ENCODE measurements around the gene C1orf159. TPM values are rescaled to one million over a fixed set of nuclear protein-coding genes. Genes with fewer than 3 reads are reported as not detected.
"Not testable (repeated sequence)": the region's sequence is repeated elsewhere in the genome, so short reads cannot be mapped to it uniquely, and the experiment has no call there.

C1orf159 gene
- total RNA-seq, 2 donors from 2014 or later, result 8.8 to 13.2 TPM

- 89 to 93% methylated on average over 19 to 29 of the region's 29 CpGs for WGBS, 2 donors
Observed at GRCh38 chr1:1110561-1110971, 5.3 kb downstream of the C1orf159 start.

GRCh38 chr1:1109743-1110142, 6.1 kb downstream of the C1orf159 start:
- intact Hi-C loops (cut with DNase I), result no loop called here
- WGBS, 2 donors, result 74 to 77% methylated on average over 13 to 14 of the region's 14 CpGs
- Histone ChIP-seq H3K36me3 (replicated peaks in 1 of 2; ENCODE audit: insufficient read depth in 1 of 2, low read depth in 2 of 2) (no peaks in the 10 kb centered on the region), H3K27ac (no peak overlapping the region), H3K27me3 (no peaks in the 10 kb centered on the region), H3K9me3 (no peaks in the 10 kb centered on the region), H3K4me3 (no peak overlapping the region), H3K4me1 (peaks cover under 1% of the 10 kb centered on the region)
- ATAC-seq, result no peak
- no peak for TF ChIP-seq CTCF (IDR thresholded peaks at IDR 0.05)
- no peak for TF ChIP-seq POLR2A (IDR thresholded peaks at IDR 0.05)
- DNase-seq, result no peak

More at GRCh38 chr1:1110561-1110971, 5.3 kb downstream of the C1orf159 start:
- Histone ChIP-seq H3K4me1 (peaks cover 6% of the 10 kb centered on the region), H3K36me3 (replicated peaks in 1 of 2; ENCODE audit: insufficient read depth in 1 of 2, low read depth in 2 of 2) (no peaks in the 10 kb centered on the region), H3K27ac (no peak overlapping the region), H3K27me3 (no peaks in the 10 kb centered on the region), H3K9me3 (no peaks in the 10 kb centered on the region), H3K4me3 (no peak overlapping the region)
- TF ChIP-seq POLR2A (IDR thresholded peaks at IDR 0.05), result no peak
- no peak for TF ChIP-seq CTCF (IDR thresholded peaks at IDR 0.05)
- intact Hi-C loops (cut with DNase I), result no loop called here
- DNase-seq (no peak), ATAC-seq (no peak)

- Histone ChIP-seq H3K9me3 (no peaks in the 10 kb centered on the region), H3K4me1 (no peaks in the 10 kb centered on the region), H3K36me3 (replicated peaks in 1 of 2; ENCODE audit: insufficient read depth in 1 of 2, low read depth in 2 of 2) (no peaks in the 10 kb centered on the region), H3K27ac (no peak overlapping the region), H3K4me3 (no peak overlapping the region), H3K27me3 (no peaks in the 10 kb centered on the region)
- DNase-seq (no peak), ATAC-seq (no peak)
- intact Hi-C loops (cut with DNase I), result no loop called here
- WGBS, 2 donors, result 98 to 100% methylated on average over 1 to 30 of the region's 31 CpGs
- TF ChIP-seq POLR2A (IDR thresholded peaks at IDR 0.05), result no peak
- no peak for TF ChIP-seq CTCF (IDR thresholded peaks at IDR 0.05)
Observed at GRCh38 chr1:1106510-1107221, 9.2 kb downstream of the C1orf159 start.

GRCh38 chr1:1104152-1104551, 11.7 kb downstream of the C1orf159 start:
- H3K27me3 ChIP-seq; H3K4me3 ChIP-seq; H3K36me3 ChIP-seq (replicated peaks in 1 of 2; ENCODE audit: insufficient read depth in 1 of 2, low read depth in 2 of 2); DNase-seq; H3K4me1 ChIP-seq; ATAC-seq; H3K9me3 ChIP-seq; intact Hi-C loops (cut with DNase I); H3K27ac ChIP-seq: not testable (repeated sequence)
- 73 to 79% methylated on average over 6 of the region's 6 CpGs for WGBS, 2 donors

- Histone ChIP-seq H3K4me1 (no peaks in the 10 kb centered on the region), H3K9me3 (no peaks in the 10 kb centered on the region), H3K27me3 (no peaks in the 10 kb centered on the region), H3K36me3 (replicated peaks in 1 of 2; ENCODE audit: insufficient read depth in 1 of 2, low read depth in 2 of 2) (no peaks in the 10 kb centered on the region), H3K27ac (no peak overlapping the region), H3K4me3 (no peak overlapping the region)
- no peak for ATAC-seq
- no peak for DNase-seq
- TF ChIP-seq CTCF (IDR thresholded peaks at IDR 0.05), result no peak
- no peak for TF ChIP-seq POLR2A (IDR thresholded peaks at IDR 0.05)
- 77 to 78% methylated on average over 7 of the region's 7 CpGs for WGBS, 2 donors
- intact Hi-C loops (cut with DNase I), result no loop called here
Observed at GRCh38 chr1:1101503-1101902, 14.4 kb downstream of the C1orf159 start.
